Stimulated activated naive CD8-positive, alpha-beta T cell treated with anti-CD3 and anti-CD28 coated beads, Interleukin-15, amount 100 ng/mL, for 72 hours (primary cell): Measurements from ENCODE around the gene CORO1A.
A peak's percentile ranks its signal among the peaks of the same experiment; 100 is the strongest.

ENCODE experiments used
- ATAC-seq: fragments of 150-1000 bp; cut with Tn5 transposase; 2 replicates; pipeline ENCODE4 v1.10.0; 2021; ENCODE audit warnings: mild to moderate bottlenecking, moderate library complexity
- DNase-seq, 2 donors: peaks; one replicate each; pipeline ENCODE4 v3.0.0; 2021 to 2022
- H3K27ac Mint-ChIP-seq, 2 donors: one replicate each; pipeline ENCODE4 v1.8.0; 2022; ENCODE audit warnings: mild to moderate bottlenecking in 2 of 2, mixed read lengths in 2 of 2, moderate library complexity in 2 of 2
- H3K27me3 Mint-ChIP-seq: one replicate; pipeline ENCODE4 v1.8.0; 2022; ENCODE audit warnings: mixed read lengths
- H3K4me1 Mint-ChIP-seq: one replicate; pipeline ENCODE4 v1.8.0; 2022; ENCODE audit warnings: mild to moderate bottlenecking, mixed read lengths
- H3K4me3 Mint-ChIP-seq, 2 donors: one replicate each; pipeline ENCODE4 v1.8.0; 2022; ENCODE audit warnings: mild to moderate bottlenecking in 2 of 2, mixed read lengths in 2 of 2, moderate library complexity in 1 of 2
- H3K9me3 Mint-ChIP-seq, 2 donors: one replicate each; pipeline ENCODE4 v1.8.0; 2022; ENCODE audit warnings: mixed read lengths in 2 of 2

Gene CORO1A

DNA sequence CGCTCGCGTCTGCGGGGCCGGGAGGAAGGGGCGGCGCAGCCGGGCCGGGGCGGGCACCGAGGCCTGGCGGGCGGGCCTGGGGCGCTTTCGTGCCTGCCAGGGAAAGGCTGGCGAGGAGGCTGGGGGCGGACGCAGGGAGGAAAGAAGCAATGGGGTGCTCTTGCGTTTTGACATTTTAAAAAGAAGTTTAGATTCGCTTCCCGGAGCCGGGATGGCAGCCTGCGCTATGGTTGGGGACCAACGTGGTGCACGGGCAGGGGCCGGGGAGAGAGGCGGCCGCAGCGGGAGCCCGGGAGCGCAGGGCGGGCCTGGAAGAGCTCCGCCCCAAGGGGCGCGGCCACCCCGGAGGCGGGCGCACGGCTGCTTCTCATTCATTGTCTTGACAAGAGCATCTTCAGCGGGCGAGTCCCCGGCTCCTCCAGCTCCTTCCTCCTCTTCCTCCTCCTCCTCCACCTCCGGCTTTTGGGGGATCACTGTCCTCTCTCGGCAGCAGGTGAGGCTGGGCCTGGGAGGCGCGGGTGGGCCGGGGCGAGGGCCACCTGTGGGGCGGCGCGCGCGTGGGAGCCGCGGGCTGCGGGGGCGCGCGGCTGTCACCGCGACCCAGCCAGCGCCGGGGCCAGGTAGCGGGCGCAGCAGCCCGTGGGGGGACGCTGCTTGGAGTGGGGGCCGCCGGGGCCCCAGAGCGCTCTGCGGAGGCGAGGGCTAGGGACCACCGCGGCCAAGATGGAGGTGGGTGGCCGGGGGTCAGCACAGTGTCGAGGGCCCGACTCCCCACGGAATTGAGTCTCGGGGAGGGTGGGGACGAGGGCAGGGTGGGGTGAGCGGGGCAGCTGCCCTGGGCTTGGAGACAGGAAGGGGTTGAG, at the start of gene CORO1A:
Gene CORO1A (plus strand): TSS at position 370 of the 863 bp plus-strand sequence. CDS start 1,608 bp downstream, outside the sequence.
- ATAC-seq (peak; percentile 51), DNase-seq (peak; percentile 87 to 90)
- Mint-ChIP-seq H3K27me3 (no peaks in the 10 kb centered on the region), H3K9me3 (no peaks in the 10 kb centered on the region), H3K4me1 (peaks cover 57% of the 10 kb centered on the region), H3K27ac (peak within 1 kb of the TSS; percentile 99), H3K4me3 (peak within 1 kb of the TSS; percentile 93 to 97)

DNA sequence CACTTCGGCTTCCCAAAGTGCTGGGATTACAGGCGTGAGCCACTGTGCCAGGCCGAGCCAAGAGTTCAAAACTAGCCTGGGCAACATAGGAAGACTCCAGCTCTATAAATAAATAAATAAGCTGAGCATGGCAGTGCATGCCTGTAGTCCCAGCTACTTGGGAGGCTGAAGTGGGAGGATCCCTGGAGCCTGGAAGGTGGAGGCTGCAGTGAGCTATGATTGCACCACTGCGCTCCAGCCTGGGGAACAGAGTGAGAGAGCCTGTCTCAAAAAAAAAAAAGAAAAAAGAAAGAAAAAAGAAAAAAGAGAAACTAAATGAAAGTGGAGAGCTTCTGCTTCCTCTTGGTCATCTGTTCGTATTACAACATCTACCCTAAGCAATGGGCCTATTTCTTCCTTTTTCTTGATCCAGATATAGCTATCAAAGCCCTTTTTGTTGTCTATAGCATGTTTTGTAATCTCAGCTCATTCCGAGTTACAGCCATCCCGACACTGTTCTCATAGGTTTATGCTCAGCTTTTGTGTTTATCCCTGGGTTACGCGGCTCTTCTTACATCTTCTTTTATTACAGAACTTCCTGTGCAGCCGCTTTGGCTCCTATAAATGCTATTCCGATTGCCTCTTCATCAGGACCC, 46.3 kb upstream of the CORO1A start:
- no peak overlapping the region for H3K4me3 Mint-ChIP-seq
- ATAC-seq (no peak), DNase-seq (no peak)
- no peaks in the 10 kb centered on the region for H3K27me3 Mint-ChIP-seq
- H3K4me1 Mint-ChIP-seq, result peaks cover 22% of the 10 kb centered on the region
- no peaks in the 10 kb centered on the region for H3K9me3 Mint-ChIP-seq
- no peak overlapping the region for H3K27ac Mint-ChIP-seq

DNA sequence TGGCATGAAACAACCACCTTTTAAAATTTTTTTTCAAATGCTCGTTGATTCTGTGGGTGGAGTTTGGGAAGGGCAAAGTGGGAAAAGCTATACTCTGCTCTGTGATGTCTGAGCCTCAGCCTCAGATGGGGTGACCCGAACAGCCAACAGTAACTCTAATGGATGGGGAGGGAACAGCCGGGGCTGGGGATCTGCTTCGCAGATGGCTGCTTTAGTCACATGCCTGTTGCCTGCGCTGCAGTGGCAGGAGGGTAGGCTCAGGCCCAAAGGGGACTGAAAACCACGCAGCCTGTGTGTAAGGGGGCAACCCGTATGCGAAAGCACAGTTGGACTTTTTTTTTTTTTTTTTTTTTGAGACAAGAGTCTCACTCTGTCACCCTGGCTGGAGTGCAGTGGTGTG, 45.5 kb upstream of the CORO1A start:
- Mint-ChIP-seq H3K9me3 (no peaks in the 10 kb centered on the region), H3K27ac (no peak overlapping the region), H3K4me3 (no peak overlapping the region), H3K27me3 (no peaks in the 10 kb centered on the region), H3K4me1 (peaks cover 26% of the 10 kb centered on the region)
- ATAC-seq, result no peak
- no peak for DNase-seq

DNA sequence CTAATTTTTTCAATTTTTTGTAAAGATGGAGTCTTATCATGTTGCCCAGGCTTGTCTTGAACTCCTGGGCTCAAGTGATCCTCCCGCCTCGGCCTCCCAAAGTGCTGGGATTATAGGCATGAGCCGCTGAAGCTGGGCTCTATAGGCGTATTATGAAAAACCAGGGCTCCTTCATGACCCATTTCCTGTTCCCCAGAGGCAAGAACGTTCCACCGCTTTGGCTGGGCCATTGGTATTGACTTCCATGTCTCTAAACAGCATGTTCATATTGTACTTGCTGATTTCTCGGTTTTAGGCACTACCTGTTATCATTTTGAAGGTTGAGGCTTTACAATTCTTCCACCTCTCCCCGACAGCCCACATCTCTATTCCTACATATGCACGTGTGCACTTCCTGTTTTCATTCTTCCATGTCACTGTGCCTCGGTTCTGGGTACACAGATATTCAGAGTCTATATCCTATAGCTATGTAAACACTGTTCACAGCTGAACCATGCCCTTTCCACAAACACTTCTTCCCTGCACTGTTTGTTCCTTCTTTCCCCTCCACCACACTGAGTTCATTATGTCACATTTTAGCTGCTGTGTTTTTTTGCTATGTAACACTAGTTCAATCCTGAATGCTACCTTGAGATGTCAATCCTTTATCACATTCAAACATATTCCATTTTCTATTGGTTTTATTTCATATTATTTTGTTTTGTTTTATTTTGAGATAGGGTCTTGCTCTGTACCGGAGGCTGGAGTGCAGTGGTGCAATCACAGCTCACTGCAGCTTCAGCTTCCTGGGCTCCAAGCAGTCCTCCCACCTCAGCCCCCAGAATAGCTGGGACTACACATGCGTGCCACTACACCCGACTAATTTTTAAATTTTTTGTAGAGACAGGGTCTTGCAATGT, 43.6 kb upstream of the CORO1A start:
- Mint-ChIP-seq H3K4me1 (peaks cover 35% of the 10 kb centered on the region), H3K4me3 (peak overlapping the region; percentile 14 to 21), H3K9me3 (no peaks in the 10 kb centered on the region), H3K27ac (peak overlapping the region; percentile 64 to 81), H3K27me3 (no peaks in the 10 kb centered on the region)
- DNase-seq, result no peak
- ATAC-seq, result no peak

DNA sequence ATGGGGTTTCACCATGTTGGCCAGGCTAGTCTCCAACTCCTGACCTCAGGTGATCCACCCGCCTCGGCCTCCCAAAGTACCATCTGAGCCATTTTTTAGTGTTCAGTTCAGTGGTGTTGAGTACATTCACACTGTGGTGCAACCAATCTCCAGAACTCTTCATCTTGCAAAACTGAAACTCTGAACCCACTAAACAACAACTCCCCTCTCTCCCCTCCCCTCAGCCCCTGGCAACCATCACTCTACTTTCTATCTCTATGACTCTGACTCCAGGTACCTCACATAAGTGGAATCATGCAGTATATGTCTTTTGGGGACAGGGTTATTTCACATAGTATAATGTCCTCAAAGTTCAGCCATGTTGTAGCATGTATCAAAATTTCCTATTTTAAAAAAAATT, 41.7 kb upstream of the CORO1A start:
- ATAC-seq (peak; percentile 76), DNase-seq (no peak)
- peaks cover 35% of the 10 kb centered on the region for H3K4me1 Mint-ChIP-seq
- H3K4me3 Mint-ChIP-seq, result no peak overlapping the region
- H3K9me3 Mint-ChIP-seq, result no peaks in the 10 kb centered on the region
- peak overlapping the region in 1 of 2 donors; percentile 31 for H3K27ac Mint-ChIP-seq
- H3K27me3 Mint-ChIP-seq, result no peaks in the 10 kb centered on the region

DNA sequence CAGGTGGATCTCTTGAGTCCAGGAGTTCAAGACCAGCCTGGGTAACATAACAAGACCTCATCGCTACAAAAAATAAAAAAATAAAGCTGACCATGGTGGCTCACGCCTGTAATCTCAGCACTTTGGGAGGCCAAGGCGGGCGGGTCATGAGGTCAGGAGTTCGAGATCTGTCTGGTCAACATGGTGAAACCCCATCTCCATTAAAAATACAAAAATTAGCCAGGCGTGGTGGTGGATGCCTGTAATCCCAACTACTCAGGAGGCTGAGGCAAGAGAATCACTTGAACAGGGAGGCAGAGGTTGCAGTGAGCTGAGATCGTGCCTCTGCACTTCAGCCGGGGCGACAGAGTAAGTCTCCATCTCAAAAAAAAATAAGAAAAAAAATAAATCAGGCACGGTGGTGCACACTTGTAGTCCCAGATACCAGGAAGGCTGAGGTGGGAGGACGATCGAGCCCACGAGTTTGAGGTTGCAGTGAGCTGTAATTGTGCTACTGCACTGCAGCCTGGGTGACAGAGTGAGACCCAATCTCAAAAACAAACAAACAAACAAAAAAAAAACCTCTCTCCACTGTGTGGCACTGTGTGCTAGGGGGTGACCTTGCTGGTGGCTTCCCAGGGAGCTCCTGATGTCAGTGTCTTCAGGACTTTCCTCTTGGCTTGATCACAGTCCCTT, 40.6 kb upstream of the CORO1A start:
- H3K9me3 Mint-ChIP-seq, result no peaks in the 10 kb centered on the region
- peaks cover 35% of the 10 kb centered on the region for H3K4me1 Mint-ChIP-seq
- H3K4me3 Mint-ChIP-seq, result peak overlapping the region; percentile 36 to 41
- peak in 1 of 2 donors; percentile 24 for DNase-seq
- ATAC-seq, result peak; percentile 92
- no peaks in the 10 kb centered on the region for H3K27me3 Mint-ChIP-seq
- H3K27ac Mint-ChIP-seq, result peak overlapping the region in 1 of 2 donors; percentile 63

DNA sequence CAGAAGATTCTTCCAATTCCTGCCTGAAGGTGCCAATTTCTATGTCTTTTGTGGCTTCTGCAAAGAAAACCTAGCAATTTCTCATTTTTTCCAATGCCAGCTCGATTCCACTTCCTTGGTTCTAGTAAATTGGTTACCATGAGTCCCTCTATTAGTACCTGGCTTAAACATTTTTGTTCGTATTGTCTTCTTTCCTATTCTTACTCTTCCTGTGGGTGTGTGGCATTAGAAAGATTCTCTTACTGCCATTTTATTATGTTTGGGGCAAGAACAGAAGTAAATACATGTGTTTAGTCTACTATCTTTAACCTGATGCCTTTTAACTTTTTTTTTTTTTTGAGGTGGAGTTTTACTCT, 40.1 kb upstream of the CORO1A start:
- no peaks in the 10 kb centered on the region for H3K27me3 Mint-ChIP-seq
- peak overlapping the region in 1 of 2 donors; percentile 28 for H3K27ac Mint-ChIP-seq
- ATAC-seq, result peak; percentile 42
- H3K9me3 Mint-ChIP-seq, result no peaks in the 10 kb centered on the region
- DNase-seq, result no peak
- peaks cover 35% of the 10 kb centered on the region for H3K4me1 Mint-ChIP-seq
- peak overlapping the region; percentile 36 to 41 for H3K4me3 Mint-ChIP-seq

DNA sequence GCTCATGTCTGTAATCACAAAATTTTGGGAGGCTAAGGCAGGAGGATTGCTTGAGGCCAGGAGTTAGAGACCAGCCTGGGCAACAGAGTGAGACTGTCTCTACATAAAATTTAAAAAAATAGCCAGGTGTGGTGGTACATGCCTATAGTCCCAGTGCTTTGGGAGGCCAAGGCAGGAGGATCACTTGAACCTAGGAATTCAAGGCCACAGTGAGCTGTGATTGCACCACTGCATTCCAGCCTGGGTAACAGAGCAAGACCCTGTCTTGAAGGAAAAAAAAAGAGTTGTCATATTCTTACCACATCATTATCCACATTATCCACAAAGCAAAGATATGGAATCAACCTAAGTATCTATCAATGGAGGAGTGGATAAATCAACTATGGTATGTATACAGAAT, 39.4 kb upstream of the CORO1A start:
- no peak for DNase-seq
- ATAC-seq, result no peak
- Mint-ChIP-seq H3K27me3 (no peaks in the 10 kb centered on the region), H3K4me1 (peaks cover 33% of the 10 kb centered on the region), H3K4me3 (no peak overlapping the region), H3K9me3 (no peaks in the 10 kb centered on the region), H3K27ac (no peak overlapping the region)

DNA sequence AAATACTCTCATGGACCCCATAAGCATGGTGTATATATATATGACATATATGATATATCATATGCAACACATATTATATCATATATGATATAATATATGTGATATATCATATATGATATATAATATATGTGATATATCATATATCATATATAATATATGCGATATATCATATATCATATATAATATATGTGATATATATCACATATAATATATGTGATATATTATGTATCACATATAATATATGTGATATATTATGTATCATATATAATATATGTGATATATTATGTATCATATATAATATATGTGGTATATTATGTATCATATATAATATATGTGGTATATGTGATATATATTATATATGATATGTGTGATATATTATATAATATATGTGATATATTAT, 38.5 kb upstream of the CORO1A start:
- H3K9me3 Mint-ChIP-seq, result peaks cover 5 to 7% of the 10 kb centered on the region in 2 donors
- ATAC-seq, result no peak
- no peak overlapping the region for H3K4me3 Mint-ChIP-seq
- DNase-seq, result no peak
- no peak overlapping the region for H3K27ac Mint-ChIP-seq
- H3K4me1 Mint-ChIP-seq, result peaks cover 24% of the 10 kb centered on the region
- no peaks in the 10 kb centered on the region for H3K27me3 Mint-ChIP-seq

DNA sequence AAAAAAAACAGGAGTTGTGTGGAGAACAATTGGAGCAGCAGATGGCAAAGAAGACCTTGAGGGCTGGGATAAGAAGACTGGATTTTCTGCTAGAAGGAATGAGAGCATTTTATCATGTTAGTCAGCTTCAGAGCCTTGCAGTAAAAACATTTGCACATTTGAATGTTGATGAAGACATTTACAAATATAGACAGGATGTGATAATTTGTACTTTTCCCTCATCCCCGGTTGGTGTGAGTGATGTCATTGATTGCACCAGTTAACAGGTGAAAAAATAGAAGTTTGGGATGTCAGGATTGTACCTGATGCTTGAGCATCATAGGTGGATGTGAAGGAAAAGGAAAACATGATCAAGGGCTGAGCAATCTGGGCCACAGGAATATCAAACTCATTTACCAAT, 37.7 kb upstream of the CORO1A start:
- ATAC-seq, result no peak
- no peak overlapping the region for H3K4me3 Mint-ChIP-seq
- no peaks in the 10 kb centered on the region for H3K27me3 Mint-ChIP-seq
- no peak for DNase-seq
- no peak overlapping the region for H3K27ac Mint-ChIP-seq
- peaks cover 19% of the 10 kb centered on the region for H3K4me1 Mint-ChIP-seq
- peaks cover 5 to 8% of the 10 kb centered on the region in 2 donors for H3K9me3 Mint-ChIP-seq

DNA sequence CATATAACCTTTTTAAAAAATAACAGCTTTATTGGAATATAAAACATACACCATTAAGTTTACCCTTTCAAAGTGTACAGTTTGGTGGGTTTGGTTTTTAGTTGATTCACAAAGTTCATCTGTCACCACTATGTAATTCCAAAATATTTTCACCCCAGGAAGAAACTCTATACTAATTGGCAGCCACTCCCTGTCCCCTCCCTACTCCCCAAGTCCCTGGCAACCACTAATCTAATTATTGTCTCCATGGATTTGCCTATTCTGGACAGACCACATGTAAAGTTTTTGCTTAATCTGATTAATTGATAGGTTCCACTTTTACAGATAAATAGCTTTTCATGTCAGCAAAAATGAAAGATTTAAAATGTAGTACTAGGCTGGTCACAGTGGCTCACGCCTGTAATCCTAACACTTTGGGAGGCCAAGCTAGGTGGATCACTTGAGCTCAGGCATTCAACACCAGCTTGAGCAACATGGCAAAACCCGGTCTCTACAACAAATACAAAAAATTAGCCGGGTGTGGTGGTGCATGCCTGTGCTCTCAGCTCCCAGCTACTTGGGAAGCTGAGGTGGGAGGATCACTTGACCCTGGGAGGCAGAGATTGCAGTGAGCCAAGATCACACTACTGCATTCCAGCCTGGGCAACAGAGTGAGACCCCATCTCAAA, 35.4 kb upstream of the CORO1A start:
- DNase-seq (no peak), ATAC-seq (no peak)
- no peak overlapping the region for H3K27ac Mint-ChIP-seq
- peaks cover 5 to 8% of the 10 kb centered on the region in 2 donors for H3K9me3 Mint-ChIP-seq
- H3K4me3 Mint-ChIP-seq, result no peak overlapping the region
- peaks cover 8% of the 10 kb centered on the region for H3K4me1 Mint-ChIP-seq
- H3K27me3 Mint-ChIP-seq, result no peaks in the 10 kb centered on the region

DNA sequence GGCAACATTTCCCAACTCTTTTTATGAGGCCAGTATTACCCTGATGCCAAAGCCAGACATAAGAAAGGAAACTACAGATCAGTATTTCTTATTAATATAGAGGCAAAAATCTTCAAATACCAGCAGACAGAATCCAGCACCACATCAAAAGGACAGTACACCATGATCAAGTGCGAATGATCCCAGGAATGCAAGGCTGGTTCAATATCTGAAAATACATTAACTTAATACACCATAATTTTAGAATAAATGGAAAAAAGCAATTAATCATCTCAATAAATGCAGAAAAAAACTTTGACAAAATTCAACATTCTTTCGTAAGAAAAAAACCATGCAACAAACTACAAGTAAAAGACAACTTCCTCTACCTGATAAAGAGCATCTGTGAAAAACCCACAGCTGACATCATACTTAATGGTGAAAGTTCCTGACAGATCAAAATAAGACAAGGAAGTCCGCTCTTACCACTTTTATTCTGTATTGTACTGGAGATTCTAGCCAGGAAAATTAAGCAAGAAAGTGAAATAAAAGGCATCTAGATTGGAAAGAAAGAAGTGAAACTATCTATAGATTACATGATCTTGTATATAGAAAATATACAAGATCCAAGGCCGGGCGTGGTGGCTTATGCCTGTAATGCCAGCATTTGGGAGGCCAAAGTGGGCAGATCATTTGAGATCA, 34.0 kb upstream of the CORO1A start:
- DNase-seq (no peak), ATAC-seq (no peak)
- no peaks in the 10 kb centered on the region for H3K4me1 Mint-ChIP-seq
- H3K4me3 Mint-ChIP-seq, result no peak overlapping the region
- peaks cover 5 to 8% of the 10 kb centered on the region in 2 donors for H3K9me3 Mint-ChIP-seq
- H3K27ac Mint-ChIP-seq, result no peak overlapping the region
- H3K27me3 Mint-ChIP-seq, result no peaks in the 10 kb centered on the region

DNA sequence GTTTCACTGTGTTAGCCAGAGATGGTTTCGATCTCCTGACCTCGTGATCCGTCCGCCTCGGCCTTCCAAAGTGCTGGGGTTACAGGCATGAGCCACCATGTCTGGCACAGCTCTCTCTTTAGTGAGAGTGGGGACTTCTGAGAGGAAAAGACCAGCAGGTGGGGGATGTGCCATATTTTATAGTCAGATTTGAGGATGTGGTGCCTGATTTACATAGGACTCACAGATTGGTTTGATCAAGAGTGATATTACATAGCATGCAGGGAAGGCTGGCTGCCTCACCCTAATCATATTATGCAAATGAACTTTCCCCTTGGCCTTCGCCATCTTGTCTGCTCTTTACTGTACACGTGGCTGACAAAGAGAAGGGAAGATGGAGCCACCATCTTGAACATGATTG, 32.3 kb upstream of the CORO1A start:
- Mint-ChIP-seq H3K27me3 (no peaks in the 10 kb centered on the region), H3K4me3 (no peak overlapping the region), H3K4me1 (no peaks in the 10 kb centered on the region), H3K9me3 (peaks cover 5 to 8% of the 10 kb centered on the region in 2 donors), H3K27ac (no peak overlapping the region)
- ATAC-seq, result no peak
- DNase-seq, result no peak

DNA sequence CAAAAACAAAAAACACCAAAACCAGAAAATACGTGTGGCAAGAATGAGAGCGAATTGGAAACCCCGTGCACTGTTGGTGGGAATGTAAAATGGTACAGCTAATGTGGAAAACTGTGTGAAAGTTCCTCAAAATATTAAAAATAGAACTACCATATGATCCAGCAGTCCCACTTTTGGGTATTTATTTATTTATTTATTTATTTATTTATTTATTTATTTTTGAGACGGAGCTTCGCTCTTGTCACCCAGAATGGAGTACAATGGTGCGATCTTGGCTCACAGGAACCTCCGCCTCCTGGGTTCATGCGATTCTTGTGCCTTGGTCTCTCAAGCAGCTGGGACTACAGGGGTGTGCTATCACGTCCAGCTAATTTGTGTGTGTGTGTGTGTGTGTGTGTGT, 30.9 kb upstream of the CORO1A start:
- Mint-ChIP-seq H3K4me1 (no peaks in the 10 kb centered on the region), H3K4me3 (no peak overlapping the region), H3K27ac (peak overlapping the region in 1 of 2 donors; percentile 66), H3K9me3 (peaks cover 5 to 8% of the 10 kb centered on the region in 2 donors), H3K27me3 (no peaks in the 10 kb centered on the region)
- no peak for ATAC-seq
- no peak for DNase-seq
